GM12874 (cell line): Measurements from ENCODE around the gene BCAM.

Source experiments
- TF ChIP-seq, protein P1 (sequence below): IDR thresholded peaks from 2 replicates; pipeline ENCODE4 v1.5.1; 2011; ENCODE audit warnings: low read depth, mild to moderate bottlenecking, control low read depth, low read length, moderate library complexity; ENCODE audit not compliant: insufficient read depth

Gene BCAM

DNA sequence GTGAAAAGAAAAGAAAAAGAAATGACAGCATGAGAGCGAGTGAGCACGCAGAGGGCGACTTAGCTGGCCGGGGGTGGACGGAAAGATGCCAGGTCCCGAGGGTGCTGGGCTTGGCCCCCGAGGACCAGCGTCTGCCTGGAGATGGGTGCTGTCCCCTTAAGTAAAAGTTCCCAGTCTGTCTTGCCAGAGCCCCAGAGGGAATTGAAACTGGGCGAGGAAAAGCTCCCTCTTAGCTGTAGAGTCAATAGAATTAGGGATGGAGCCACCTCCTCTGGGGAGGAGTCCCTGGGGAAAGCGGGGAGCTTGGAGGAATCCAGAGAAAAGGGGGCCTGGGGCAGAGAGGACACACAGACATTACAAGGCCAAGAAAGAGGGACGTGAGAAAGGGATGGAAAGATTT, 13.3 kb downstream of the BCAM start:
- TF ChIP-seq, protein P1, sequence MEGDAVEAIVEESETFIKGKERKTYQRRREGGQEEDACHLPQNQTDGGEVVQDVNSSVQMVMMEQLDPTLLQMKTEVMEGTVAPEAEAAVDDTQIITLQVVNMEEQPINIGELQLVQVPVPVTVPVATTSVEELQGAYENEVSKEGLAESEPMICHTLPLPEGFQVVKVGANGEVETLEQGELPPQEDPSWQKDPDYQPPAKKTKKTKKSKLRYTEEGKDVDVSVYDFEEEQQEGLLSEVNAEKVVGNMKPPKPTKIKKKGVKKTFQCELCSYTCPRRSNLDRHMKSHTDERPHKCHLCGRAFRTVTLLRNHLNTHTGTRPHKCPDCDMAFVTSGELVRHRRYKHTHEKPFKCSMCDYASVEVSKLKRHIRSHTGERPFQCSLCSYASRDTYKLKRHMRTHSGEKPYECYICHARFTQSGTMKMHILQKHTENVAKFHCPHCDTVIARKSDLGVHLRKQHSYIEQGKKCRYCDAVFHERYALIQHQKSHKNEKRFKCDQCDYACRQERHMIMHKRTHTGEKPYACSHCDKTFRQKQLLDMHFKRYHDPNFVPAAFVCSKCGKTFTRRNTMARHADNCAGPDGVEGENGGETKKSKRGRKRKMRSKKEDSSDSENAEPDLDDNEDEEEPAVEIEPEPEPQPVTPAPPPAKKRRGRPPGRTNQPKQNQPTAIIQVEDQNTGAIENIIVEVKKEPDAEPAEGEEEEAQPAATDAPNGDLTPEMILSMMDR, result no peak

DNA sequence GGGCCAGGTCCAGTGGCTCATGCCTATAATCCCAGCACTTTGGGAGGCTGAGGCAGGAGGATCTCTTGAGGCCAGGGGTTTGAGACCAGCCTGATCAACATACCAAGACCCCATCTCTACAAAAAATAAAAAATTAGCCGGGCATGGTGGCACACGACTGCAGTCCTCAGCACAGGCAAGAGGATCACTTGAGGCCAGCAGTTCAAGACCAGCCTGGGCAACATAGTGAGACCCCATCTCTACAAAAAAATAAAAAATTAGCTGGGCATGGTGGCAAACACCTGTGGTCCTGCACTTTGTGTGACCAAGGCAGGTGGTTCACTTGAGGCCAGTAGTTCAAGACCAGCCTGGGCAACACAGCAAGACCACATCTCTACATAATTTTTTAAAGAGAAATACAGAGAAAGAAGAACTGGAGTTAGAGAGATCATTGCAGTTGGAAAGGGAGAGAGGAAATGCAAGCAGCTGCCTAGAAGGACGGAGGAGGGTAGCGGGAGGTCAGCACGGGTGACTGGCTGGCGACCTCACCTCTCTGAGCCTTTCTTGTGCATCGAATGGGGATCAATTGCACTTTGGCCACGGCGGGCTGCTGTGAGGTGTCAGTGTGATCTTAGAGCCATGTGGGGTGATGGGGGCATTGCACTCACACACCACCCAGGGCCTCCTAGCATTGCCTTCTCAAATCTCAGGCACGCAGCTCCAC, 13.9 kb downstream of the BCAM start:
- TF ChIP-seq, protein P1, result no peak

DNA sequence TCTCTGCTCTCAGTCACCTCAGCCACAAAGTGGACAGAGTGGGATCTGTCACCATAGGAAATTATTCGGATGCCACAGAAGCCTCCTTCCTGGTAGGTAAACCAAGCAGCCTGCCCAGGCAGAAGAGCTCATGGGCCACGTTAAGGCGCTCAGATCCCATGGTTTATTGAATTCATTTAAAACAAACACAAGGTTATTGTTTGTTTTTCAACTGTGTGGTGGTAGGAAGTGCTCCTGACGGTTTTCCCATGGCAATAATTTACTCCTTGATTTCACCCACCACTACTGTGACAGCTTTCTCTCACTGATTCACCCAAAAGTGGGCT, 14.4 kb downstream of the BCAM start:
- TF ChIP-seq, protein P1, result no peak

DNA sequence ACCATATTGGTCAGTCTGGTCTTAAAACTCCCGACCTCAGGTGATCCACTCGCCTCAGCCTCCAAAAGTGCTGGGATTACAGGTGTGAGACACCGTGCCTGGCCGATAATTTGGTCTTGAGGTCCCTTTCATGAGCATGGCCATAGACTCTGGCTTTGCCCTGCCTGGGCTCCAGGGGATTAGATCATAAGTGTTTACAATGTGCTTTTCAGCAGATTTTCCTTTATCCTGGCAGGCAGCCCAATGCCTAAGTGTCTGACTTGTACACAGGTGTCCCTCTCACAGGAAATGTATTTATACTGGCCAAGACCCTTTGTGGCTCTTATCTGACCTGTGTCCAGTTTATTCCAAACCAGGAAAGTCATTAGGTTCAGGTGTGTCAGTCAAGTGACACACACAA, 15.9 kb downstream of the BCAM start:
- TF ChIP-seq, protein P1, result no peak

DNA sequence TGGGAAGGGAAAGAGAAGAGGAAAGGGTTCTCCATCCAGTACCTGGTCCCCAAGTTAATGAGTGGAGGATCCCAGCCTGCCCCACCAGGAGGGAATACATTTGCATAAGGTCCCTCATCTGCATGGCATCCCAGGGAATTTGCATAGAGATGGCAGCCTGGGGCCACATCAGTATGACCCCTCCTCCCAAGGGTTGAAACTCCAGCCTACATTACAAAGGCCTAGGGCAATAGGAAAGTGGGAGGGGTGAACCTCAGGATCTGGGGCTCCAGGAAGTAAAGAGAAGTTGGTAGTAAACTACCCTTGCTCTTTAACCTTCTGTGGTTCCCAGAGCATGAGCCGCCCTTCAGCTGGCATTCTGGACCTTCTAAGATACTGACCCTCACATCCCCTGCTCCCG, 30.4 kb downstream of the BCAM start:
- TF ChIP-seq, protein P1, result no peak

DNA sequence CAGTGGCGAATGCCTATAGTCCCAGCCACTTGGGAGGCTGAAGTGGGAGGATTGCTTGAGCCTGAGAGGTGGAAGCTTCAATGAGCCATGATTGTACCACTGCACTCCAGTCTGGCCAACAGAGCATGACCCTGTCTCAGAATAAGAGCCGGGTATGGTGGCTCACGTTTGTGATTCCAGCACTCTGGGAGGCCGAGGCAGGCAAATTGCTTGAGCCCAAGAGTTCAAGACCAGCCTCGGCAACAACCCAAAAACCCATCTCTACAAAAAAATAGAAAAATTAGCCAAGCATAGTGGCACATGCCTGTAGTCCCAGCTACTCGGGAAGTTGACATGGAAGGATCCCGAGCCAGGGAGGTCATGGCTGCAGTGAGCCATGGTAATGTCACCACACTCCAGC, 31.9 kb downstream of the BCAM start:
- TF ChIP-seq, protein P1, result no peak

DNA sequence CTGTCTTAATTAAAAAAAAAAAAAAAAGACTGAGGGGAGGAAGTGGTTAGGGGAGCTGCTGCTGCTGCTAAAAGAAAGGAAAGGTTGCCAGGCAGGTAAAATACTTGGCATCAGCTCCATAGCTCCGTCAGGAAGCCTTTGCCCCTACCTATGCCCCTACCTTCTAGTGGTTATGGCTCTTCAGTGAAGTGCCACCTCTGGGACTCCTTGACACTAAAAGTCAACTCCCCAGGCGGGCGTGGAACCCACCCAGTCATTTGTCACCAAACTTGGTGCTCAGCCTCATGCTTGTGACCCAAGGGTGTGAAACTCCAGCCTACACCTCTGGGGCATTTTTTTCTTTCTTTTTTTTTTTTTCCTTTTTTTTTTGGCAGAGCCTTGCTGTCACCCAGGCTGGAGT, 32.3 kb downstream of the BCAM start:
- TF ChIP-seq, protein P1, result no peak
